HepG2 (cell line): ENCODE data around the gene OR2B2. TPM values are rescaled to one million over a fixed set of nuclear protein-coding genes. Genes with fewer than 3 reads are reported as not detected.

ENCODE experiments used
- ARNTL ChIP-seq: sonication (generic); formaldehyde crosslinking; IDR thresholded peaks from 2 replicates; pipeline ENCODE4 v1.4.0; 2020; ENCODE audit warnings: mild to moderate bottlenecking, missing genetic modification reagents
- ATF2 ChIP-seq: sonication (generic); formaldehyde crosslinking; IDR thresholded peaks from 2 replicates; pipeline ENCODE4 v1.4.0; 2020; ENCODE audit warnings: missing genetic modification reagents
- HBP1 ChIP-seq: IDR thresholded peaks from 2 replicates; pipeline ENCODE4 v1.6.1; 2016; ENCODE audit warnings: low read depth, control low read depth
- HNF1B ChIP-seq: sonication (generic); formaldehyde crosslinking; IDR thresholded peaks from 2 replicates; pipeline ENCODE4 v1.5.1; 2020; ENCODE audit warnings: mild to moderate bottlenecking, moderate library complexity, missing genetic modification reagents
- HOXA5 ChIP-seq: sonication (generic); formaldehyde crosslinking; IDR thresholded peaks from 2 replicates; pipeline ENCODE4 v1.4.0; 2020; ENCODE audit warnings: missing genetic modification reagents
- NPAS2 ChIP-seq: sonication (generic); formaldehyde crosslinking; IDR thresholded peaks from 2 replicates; pipeline ENCODE4 v1.8.0; 2022; ENCODE audit warnings: mild to moderate bottlenecking, missing genetic modification reagents, borderline replicate concordance
- RXRB ChIP-seq: IDR thresholded peaks from 2 replicates; pipeline ENCODE4 v1.6.1; 2016; ENCODE audit warnings: borderline replicate concordance, missing genetic modification reagents, missing compliant biosample characterization
- SMAD1 ChIP-seq: sonication (generic); formaldehyde crosslinking; IDR thresholded peaks from 2 replicates; pipeline ENCODE4 v1.4.0; 2020; ENCODE audit warnings: missing genetic modification reagents, low read depth, mild to moderate bottlenecking, borderline replicate concordance
- SOX6 ChIP-seq, 2 experiments: fragments of 450-650 bp in 1 of 2; sonication (generic) in 1 of 2; formaldehyde crosslinking in 1 of 2; IDR thresholded peaks; 2 replicates each; pipeline versions ENCODE4 v1.4.0 to v1.6.1; 2017 to 2020; ENCODE audit warnings: antibody characterized with exemption in 1 of 2, mild to moderate bottlenecking in 1 of 2, missing genetic modification reagents in 1 of 2
- ZBTB7B ChIP-seq: sonication (generic); formaldehyde crosslinking; IDR thresholded peaks from 2 replicates; pipeline ENCODE4 v1.4.0; 2020; ENCODE audit warnings: missing genetic modification reagents
- ZNF124 ChIP-seq: sonication (generic); formaldehyde crosslinking; IDR thresholded peaks from 2 replicates; pipeline ENCODE4 v1.4.0; 2020; ENCODE audit warnings: missing genetic modification reagents
- ZNF350 ChIP-seq: sonication (generic); formaldehyde crosslinking; IDR thresholded peaks from 2 replicates; pipeline ENCODE4 v1.4.0; 2020; ENCODE audit warnings: mild to moderate bottlenecking, low read depth, missing genetic modification reagents, borderline replicate concordance
- ZNF780A ChIP-seq: sonication (generic); formaldehyde crosslinking; IDR thresholded peaks from 2 replicates; pipeline ENCODE4 v1.8.0; 2022; ENCODE audit warnings: mild to moderate bottlenecking, missing genetic modification reagents, moderate library complexity
- polyA plus RNA-seq, 8 experiments: library from polyadenylated mRNA; depleted of rRNA in 3 of 8; stranded (reverse) in 7 of 8; unstranded in 1 of 8; fragments of >200 nt; fragmentation: Illumina TruSeq in 4 of 8; extraction: Trizol in 4 of 8; gene quantifications; 2 replicates each; pipeline versions ENCODE4 v1.2.1 to v1.2.3, GENCODE V29; 2011 to 2016; ENCODE audit warnings: low read depth in 4 of 8, missing spikeins in 1 of 8, mixed read lengths in 1 of 8; ENCODE audit not compliant: insufficient read depth in 1 of 8
- total RNA-seq, 5 experiments: library from RNA; depleted of rRNA; stranded (reverse); fragments of >200 nt; fragmentation: Illumina TruSeq; extraction: Trizol; gene quantifications; 2 replicates each; pipeline ENCODE4 v1.2.3, GENCODE V29; 2016; ENCODE audit warnings: low read depth in 1 of 5
- TF ChIP-seq, protein P1 (sequence below), 2 experiments: sonication (generic) in 1 of 2; formaldehyde crosslinking in 1 of 2; IDR thresholded peaks; 2 replicates each; pipeline versions ENCODE4 v1.4.0 to v1.6.1; 2018 to 2020; ENCODE audit warnings: missing genetic modification reagents in 2 of 2, borderline replicate concordance in 1 of 2, low read depth in 1 of 2, mild to moderate bottlenecking in 1 of 2, missing biosample characterization in 1 of 2
- TF ChIP-seq, protein P2 (sequence below): sonication (generic); formaldehyde crosslinking; IDR thresholded peaks from 2 replicates; pipeline ENCODE4 v1.5.1; 2020; ENCODE audit warnings: mild to moderate bottlenecking, missing genetic modification reagents, moderate library complexity

OR2B2 gene
- total and polyA plus RNA-seq, 2 of the 13 experiments (the other 11 are each of a cell fraction or from before 2014, with no cell fraction given) = not detected

DNA sequence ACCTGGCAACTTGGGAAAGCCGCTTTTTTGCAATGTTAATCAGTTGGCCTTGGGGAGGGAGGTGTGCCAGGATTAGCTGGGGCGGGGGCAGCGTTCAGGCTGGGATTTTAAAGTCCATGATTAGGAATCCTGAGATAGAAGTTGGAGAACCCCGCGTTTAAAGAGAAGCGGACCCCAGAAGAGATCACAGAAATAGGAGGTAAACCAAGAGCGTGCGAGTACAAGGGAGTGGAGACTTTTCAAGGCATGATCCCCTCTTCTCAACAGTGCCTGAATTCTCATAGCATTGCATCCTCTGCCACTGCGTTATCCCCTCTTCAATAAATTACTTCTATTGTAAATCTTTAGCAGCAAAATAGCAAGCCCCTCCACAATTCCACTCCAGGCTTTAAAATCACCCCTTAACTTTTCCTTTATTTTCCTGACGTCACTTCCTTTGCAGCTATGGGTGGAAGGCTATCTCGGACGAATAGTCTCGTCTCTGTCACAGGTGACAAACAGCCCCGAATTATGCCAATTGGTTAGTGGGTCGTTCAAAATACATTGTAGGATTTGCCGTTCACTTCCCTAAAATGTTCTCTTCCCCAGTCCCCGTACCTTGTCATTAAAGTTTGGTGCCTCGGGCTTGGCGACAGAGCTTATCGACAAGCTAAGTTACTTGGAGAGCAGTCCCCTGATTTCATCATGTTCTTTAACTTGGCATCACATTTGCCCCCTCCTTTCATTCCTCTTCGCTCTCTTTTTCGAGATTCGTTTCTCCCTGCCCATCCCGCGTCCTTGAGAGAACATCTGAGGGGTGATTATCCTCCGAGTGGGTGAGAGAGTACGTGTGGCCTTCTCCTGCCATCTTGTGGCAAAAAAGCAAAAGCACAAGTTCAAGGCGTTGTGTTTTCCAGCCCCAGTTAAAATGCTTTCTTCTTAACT lies 17.1 kb downstream of the OR2B2 start (continued):
- peak; percentile 47 for TF ChIP-seq HBP1 (CRISPR knock-in tag)
- peak; percentile 39; the same call in 1 of the 2 replicates for TF ChIP-seq ATF2 (CRISPR knock-in tag)
- TF ChIP-seq SOX6 (IDR thresholded peaks at IDR 0.05) = no peak
- 0 out of 2 replicates have a peak, but pooled peaks have one; percentile 21 for TF ChIP-seq SOX6 (CRISPR knock-in tag; IDR thresholded peaks at IDR 0.05)
- TF ChIP-seq SMAD1 = no peak
- TF ChIP-seq HOXA5 (CRISPR knock-in tag) = 0 out of 2 replicates have a peak, but pooled peaks have one; percentile 42
- peak; percentile 8; the same call in 1 of the 2 replicates for TF ChIP-seq ZBTB7B (CRISPR knock-in tag)
- TF ChIP-seq RXRB (CRISPR knock-in tag) = peak; percentile 14; the same call in 1 of the 2 replicates
- peak; percentile 54; the same call in 1 of the 2 replicates for TF ChIP-seq ARNTL (CRISPR knock-in tag)
- TF ChIP-seq ZNF780A (CRISPR knock-in tag) = no peak
- peak; percentile 51; the same call in 1 of the 2 replicates for TF ChIP-seq ZNF350
- TF ChIP-seq, protein P1, sequence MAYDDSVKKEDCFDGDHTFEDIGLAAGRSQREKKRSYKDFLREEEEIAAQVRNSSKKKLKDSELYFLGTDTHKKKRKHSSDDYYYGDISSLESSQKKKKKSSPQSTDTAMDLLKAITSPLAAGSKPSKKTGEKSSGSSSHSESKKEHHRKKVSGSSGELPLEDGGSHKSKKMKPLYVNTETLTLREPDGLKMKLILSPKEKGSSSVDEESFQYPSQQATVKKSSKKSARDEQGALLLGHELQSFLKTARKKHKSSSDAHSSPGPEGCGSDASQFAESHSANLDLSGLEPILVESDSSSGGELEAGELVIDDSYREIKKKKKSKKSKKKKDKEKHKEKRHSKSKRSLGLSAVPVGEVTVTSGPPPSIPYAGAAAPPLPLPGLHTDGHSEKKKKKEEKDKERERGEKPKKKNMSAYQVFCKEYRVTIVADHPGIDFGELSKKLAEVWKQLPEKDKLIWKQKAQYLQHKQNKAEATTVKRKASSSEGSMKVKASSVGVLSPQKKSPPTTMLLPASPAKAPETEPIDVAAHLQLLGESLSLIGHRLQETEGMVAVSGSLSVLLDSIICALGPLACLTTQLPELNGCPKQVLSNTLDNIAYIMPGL (CRISPR knock-in tag; IDR thresholded peaks at IDR 0.05; ENCODE audit: borderline replicate concordance in 1 of 2, low read depth in 1 of 2) = peak; percentile 90 to 92
- TF ChIP-seq ZNF124 (CRISPR knock-in tag) = 0 out of 2 replicates have a peak, but pooled peaks have one; percentile 43
- TF ChIP-seq HNF1B (CRISPR knock-in tag) = peak; percentile 84
- TF ChIP-seq, protein P2, sequence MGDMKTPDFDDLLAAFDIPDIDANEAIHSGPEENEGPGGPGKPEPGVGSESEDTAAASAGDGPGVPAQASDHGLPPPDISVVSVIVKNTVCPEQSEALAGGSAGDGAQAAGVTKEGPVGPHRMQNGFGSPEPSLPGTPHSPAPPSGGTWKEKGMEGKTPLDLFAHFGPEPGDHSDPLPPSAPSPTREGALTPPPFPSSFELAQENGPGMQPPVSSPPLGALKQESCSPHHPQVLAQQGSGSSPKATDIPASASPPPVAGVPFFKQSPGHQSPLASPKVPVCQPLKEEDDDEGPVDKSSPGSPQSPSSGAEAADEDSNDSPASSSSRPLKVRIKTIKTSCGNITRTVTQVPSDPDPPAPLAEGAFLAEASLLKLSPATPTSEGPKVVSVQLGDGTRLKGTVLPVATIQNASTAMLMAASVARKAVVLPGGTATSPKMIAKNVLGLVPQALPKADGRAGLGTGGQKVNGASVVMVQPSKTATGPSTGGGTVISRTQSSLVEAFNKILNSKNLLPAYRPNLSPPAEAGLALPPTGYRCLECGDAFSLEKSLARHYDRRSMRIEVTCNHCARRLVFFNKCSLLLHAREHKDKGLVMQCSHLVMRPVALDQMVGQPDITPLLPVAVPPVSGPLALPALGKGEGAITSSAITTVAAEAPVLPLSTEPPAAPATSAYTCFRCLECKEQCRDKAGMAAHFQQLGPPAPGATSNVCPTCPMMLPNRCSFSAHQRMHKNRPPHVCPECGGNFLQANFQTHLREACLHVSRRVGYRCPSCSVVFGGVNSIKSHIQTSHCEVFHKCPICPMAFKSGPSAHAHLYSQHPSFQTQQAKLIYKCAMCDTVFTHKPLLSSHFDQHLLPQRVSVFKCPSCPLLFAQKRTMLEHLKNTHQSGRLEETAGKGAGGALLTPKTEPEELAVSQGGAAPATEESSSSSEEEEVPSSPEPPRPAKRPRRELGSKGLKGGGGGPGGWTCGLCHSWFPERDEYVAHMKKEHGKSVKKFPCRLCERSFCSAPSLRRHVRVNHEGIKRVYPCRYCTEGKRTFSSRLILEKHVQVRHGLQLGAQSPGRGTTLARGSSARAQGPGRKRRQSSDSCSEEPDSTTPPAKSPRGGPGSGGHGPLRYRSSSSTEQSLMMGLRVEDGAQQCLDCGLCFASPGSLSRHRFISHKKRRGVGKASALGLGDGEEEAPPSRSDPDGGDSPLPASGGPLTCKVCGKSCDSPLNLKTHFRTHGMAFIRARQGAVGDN (CRISPR knock-in tag) = no peak
- TF ChIP-seq NPAS2 = no peak
